H1 (cell line): Measurements from ENCODE around the gene HOXD10. TPM values are rescaled to one million over a fixed set of nuclear protein-coding genes. Genes with fewer than 3 reads are reported as not detected.
A peak's percentile ranks its signal among the peaks of the same experiment; 100 is the strongest.

Experiments used
- CTCF ChIA-PET: fragments of 300-600 bp; sonication (Branson Sonifier 250); formaldehyde crosslinking; loops from one replicate; lab custom pipeline; 2021; ENCODE audit not compliant: partially characterized antibody; lab: Charles Lee
- POLR2A ChIA-PET: fragments of 300-600 bp; sonication (Branson Sonifier 250); formaldehyde crosslinking; loops from one replicate; lab custom pipeline; 2021; ENCODE audit warnings: inconsistent platforms; ENCODE audit not compliant: partially characterized antibody; lab: Charles Lee
- DNase-seq, 2 experiments: peaks; one replicate each; pipeline versions ENCODE4 v3.0.0 to v3.0.0-alpha.2; 2010 to 2022; ENCODE audit warnings: low spot score in 2 of 2, low read depth in 1 of 2, mixed read lengths in 1 of 2
- FAIRE-seq: peaks from 2 replicates; lab custom pipeline; 2011; peaks lifted over from hg19 to GRCh38; lab: Jason Lieb, UNC
- H2AFZ ChIP-seq: 2 replicates; pipeline ENCODE4 v1.8.1; 2012; ENCODE audit warnings: low read length, inconsistent platforms
- H2AK5ac ChIP-seq: 2 replicates; pipeline ENCODE4 v1.6.1; 2013; ENCODE audit warnings: low read depth, low read length
- H2BK120ac ChIP-seq: replicated peaks from 2 replicates; pipeline ENCODE3; 2013; ENCODE audit warnings: low read depth, low read length, inconsistent platforms
- H2BK12ac ChIP-seq: 2 replicates; pipeline ENCODE4 v1.6.1; 2013; ENCODE audit warnings: low read depth, low read length
- H2BK15ac ChIP-seq: 2 replicates; pipeline ENCODE4 v1.6.1; 2013; ENCODE audit warnings: low read length
- H2BK20ac ChIP-seq: 2 replicates; pipeline ENCODE4 v1.6.1; 2013; ENCODE audit warnings: low read length
- H2BK5ac ChIP-seq: 2 replicates; pipeline ENCODE4 v1.6.1; 2013; ENCODE audit warnings: low read depth, low read length
- H3K14ac ChIP-seq: 2 replicates; pipeline ENCODE4 v1.6.1; 2013; ENCODE audit warnings: inconsistent platforms; ENCODE audit not compliant: insufficient read length
- H3K18ac ChIP-seq: 2 replicates; pipeline ENCODE4 v1.6.1; 2013; ENCODE audit warnings: low read length; ENCODE audit errors: extremely low read depth
- H3K23ac ChIP-seq: 2 replicates; pipeline ENCODE4 v1.6.1; 2013; ENCODE audit warnings: inconsistent platforms; ENCODE audit not compliant: insufficient read length
- H3K23me2 ChIP-seq: 2 replicates; pipeline ENCODE4 v1.6.1; 2013; ENCODE audit warnings: low read depth, low read length
- H3K27ac ChIP-seq: 2 replicates; pipeline ENCODE4 v1.6.1; 2011; ENCODE audit warnings: low read depth, low read length, inconsistent platforms
- H3K27me3 ChIP-seq, 4 experiments: replicated peaks in 1 of 4; 1 replicate in 1 of 4; 2 replicates in 3 of 4; pipeline versions ENCODE4 v1.6.1 to v1.8.1; 2011 to 2013; ENCODE audit warnings: low read length in 3 of 4, mild to moderate bottlenecking in 3 of 4, inconsistent platforms in 2 of 4, mixed read lengths in 2 of 4, moderate library complexity in 1 of 4; ENCODE audit not compliant: control insufficient read depth in 3 of 4, insufficient read depth in 3 of 4; ENCODE audit errors: extremely low read depth in 1 of 4
- H3K36me3 ChIP-seq, 4 experiments: 2 replicates each; pipeline versions ENCODE4 v1.6.1 to v1.8.1; 2011 to 2013; ENCODE audit warnings: mild to moderate bottlenecking in 4 of 4, low read length in 3 of 4, moderate library complexity in 2 of 4, control low read depth in 1 of 4, inconsistent platforms in 1 of 4; ENCODE audit not compliant: insufficient read depth in 4 of 4, control insufficient read depth in 2 of 4
- H3K4ac ChIP-seq: replicated peaks from 2 replicates; pipeline ENCODE3; 2013; ENCODE audit warnings: low read length, low read depth, mixed read lengths, inconsistent platforms; ENCODE audit not compliant: insufficient read length
- H3K4me1 ChIP-seq, 4 experiments: replicated peaks in 1 of 4; 1 replicate in 1 of 4; 2 replicates in 3 of 4; pipeline versions ENCODE4 v1.6.1 to v1.8.1; 2011 to 2013; ENCODE audit warnings: low read length in 3 of 4, inconsistent platforms in 2 of 4, mixed read lengths in 1 of 4; ENCODE audit not compliant: insufficient read depth in 4 of 4, control insufficient read depth in 3 of 4
- H3K4me2 ChIP-seq, 2 experiments: 2 replicates each; pipeline versions ENCODE4 v1.6.1 to v1.8.1; 2011 to 2013; ENCODE audit warnings: low read depth in 2 of 2, low read length in 2 of 2, control low read depth in 1 of 2, inconsistent platforms in 1 of 2, mild to moderate bottlenecking in 1 of 2; ENCODE audit not compliant: insufficient read depth in 1 of 2
- H3K4me3 ChIP-seq, 4 experiments: fragments of 200-600, 300-600 bp in 1 of 4; sonication (generic), shearing (Covaris generic), sonication (Bioruptor Twin) in 1 of 4; 2 replicates each; pipeline versions ENCODE4 v1.5.1 to v1.8.1; 2011 to 2016; ENCODE audit warnings: low read length in 4 of 4, low read depth in 3 of 4, control low read depth in 2 of 4, inconsistent platforms in 2 of 4, mild to moderate bottlenecking in 2 of 4, mixed read lengths in 1 of 4, moderate library complexity in 1 of 4; ENCODE audit not compliant: insufficient read depth in 2 of 4; ENCODE audit errors: extremely low read depth in 1 of 4
- H3K56ac ChIP-seq: replicated peaks from 2 replicates; pipeline ENCODE3; 2013; ENCODE audit warnings: low read depth, mild to moderate bottlenecking, mixed read lengths, low read length, inconsistent platforms; ENCODE audit not compliant: insufficient read length
- H3K79me1 ChIP-seq: 2 replicates; pipeline ENCODE4 v1.6.1; 2013; ENCODE audit warnings: low read depth, low read length, control low read depth
- H3K79me2 ChIP-seq, 2 experiments: 2 replicates each; pipeline versions ENCODE4 v1.6.1 to v1.8.1; 2012 to 2013; ENCODE audit warnings: low read length in 2 of 2, mild to moderate bottlenecking in 2 of 2, inconsistent platforms in 1 of 2; ENCODE audit not compliant: insufficient read depth in 2 of 2, control insufficient read depth in 1 of 2
- H3K9ac ChIP-seq, 4 experiments: replicated peaks in 1 of 4; 1 replicate in 1 of 4; 2 replicates in 3 of 4; pipeline versions ENCODE4 v1.6.1 to v1.8.1; 2011 to 2013; ENCODE audit warnings: low read depth in 3 of 4, low read length in 3 of 4, control low read depth in 2 of 4, mild to moderate bottlenecking in 2 of 4, moderate library complexity in 2 of 4, inconsistent platforms in 1 of 4; ENCODE audit errors: extremely low read depth in 1 of 4
- H3K9me3 ChIP-seq, 2 experiments: 2 replicates each; pipeline versions ENCODE4 v1.6.1 to v1.8.1; 2012 to 2013; ENCODE audit warnings: mild to moderate bottlenecking in 2 of 2, moderate library complexity in 2 of 2, control low read depth in 1 of 2, inconsistent platforms in 1 of 2, low read depth in 1 of 2, low read length in 1 of 2, mixed read lengths in 1 of 2; ENCODE audit not compliant: insufficient read depth in 2 of 2
- H4K20me1 ChIP-seq, 2 experiments: replicated peaks in 1 of 2; 2 replicates each; pipeline versions ENCODE3 to v1.8.1; 2011 to 2013; ENCODE audit warnings: inconsistent platforms in 2 of 2, low read length in 2 of 2, mild to moderate bottlenecking in 1 of 2; ENCODE audit not compliant: insufficient read depth in 2 of 2, control insufficient read depth in 1 of 2
- H4K5ac ChIP-seq: 2 replicates; pipeline ENCODE4 v1.6.1; 2013; ENCODE audit warnings: low read length, low read depth, mixed read lengths, inconsistent platforms; ENCODE audit not compliant: insufficient read length
- H4K8ac ChIP-seq: 2 replicates; pipeline ENCODE4 v1.8.0; 2013; ENCODE audit warnings: mild to moderate bottlenecking, moderate library complexity, low read length, inconsistent platforms; ENCODE audit not compliant: insufficient read depth; ENCODE audit errors: extremely low read depth
- H4K91ac ChIP-seq: replicated peaks from 2 replicates; pipeline ENCODE3; 2013; ENCODE audit warnings: low read length, mixed read lengths, inconsistent platforms; ENCODE audit not compliant: insufficient read length
- BACH1 ChIP-seq: IDR thresholded peaks from 2 replicates; pipeline ENCODE4 v1.6.1; 2012; ENCODE audit warnings: low read length, improper control_type of control experiment
- CBX8 ChIP-seq: fragments of 300-800, 300-1000 bp; sonication (generic); IDR thresholded peaks from 2 replicates; pipeline ENCODE4 v1.7.1; 2016; ENCODE audit warnings: low read depth, low read length, borderline replicate concordance
- CREB1 ChIP-seq: IDR thresholded peaks from 2 replicates; pipeline ENCODE4 v1.6.1; 2012; ENCODE audit warnings: inconsistent platforms
- EZH2 ChIP-seq: fragments of 200-600 bp; sonication (generic); IDR thresholded peaks from 2 replicates; pipeline ENCODE4 v1.7.1; 2012; ENCODE audit warnings: low read depth, mild to moderate bottlenecking, moderate library complexity, low read length, inconsistent platforms; ENCODE audit not compliant: severe bottlenecking
- FOSL1 ChIP-seq: IDR thresholded peaks from 2 replicates; pipeline ENCODE4 v1.6.1; 2011; ENCODE audit warnings: mild to moderate bottlenecking, low read depth, low read length, moderate library complexity; ENCODE audit not compliant: insufficient read depth
- HDAC6 ChIP-seq: IDR thresholded peaks from one replicate; pipeline ENCODE4 v1.7.1; 2012; ENCODE audit warnings: low read depth, mild to moderate bottlenecking, inconsistent platforms, low read length, moderate library complexity
- KDM1A ChIP-seq: fragments of 200-600, 300-600 bp; sonication (generic); IDR thresholded peaks from 2 replicates; pipeline ENCODE4 v1.7.1; 2016; ENCODE audit warnings: mild to moderate bottlenecking, low read length, borderline replicate concordance
- KDM4A ChIP-seq: IDR thresholded peaks from one replicate; pipeline ENCODE4 v1.7.1; 2012; ENCODE audit warnings: low read depth, mild to moderate bottlenecking, moderate library complexity, low read length, inconsistent platforms; ENCODE audit not compliant: severe bottlenecking
- RFX5 ChIP-seq: IDR thresholded peaks from 2 replicates; pipeline ENCODE4 v1.6.1; 2011; ENCODE audit warnings: low read depth, low read length, improper control_type of control experiment, borderline replicate concordance
- RNF2 ChIP-seq: fragments of 200-900, 300-1000 bp; sonication (generic); IDR thresholded peaks from 2 replicates; pipeline ENCODE4 v1.7.1; 2016; ENCODE audit warnings: borderline replicate concordance, low read depth, mild to moderate bottlenecking, antibody characterized with exemption, low read length; ENCODE audit not compliant: poor library complexity, severe bottlenecking; ENCODE audit errors: missing control alignments
- SP1 ChIP-seq: IDR thresholded peaks from 2 replicates; pipeline ENCODE4 v1.6.1; 2011; ENCODE audit warnings: low read depth, low read length
- WGBS, 2 experiments: shearing (Covaris generic) in 1 of 2; methylation state at CpG; one replicate each; pipeline versions ENCODE4 v1.1.6 to v1.1.7; 2013 to 2015; ENCODE audit warnings: low lambda C conversion rate in 2 of 2, mixed read lengths in 2 of 2, inconsistent platforms in 1 of 2, low coverage in 1 of 2, missing lambda C conversion rate in 1 of 2; ENCODE audit not compliant: insufficient replicate concordance in 2 of 2, insufficient coverage in 1 of 2, insufficient read length in 1 of 2; ENCODE audit errors: extremely low coverage in 1 of 2, missing lambda C conversion rate in 1 of 2; 5-methylcytosine and 5-hydroxymethylcytosine counted together
- polyA plus RNA-seq, 7 experiments: library from polyadenylated mRNA; depleted of rRNA in 3 of 7; stranded (reverse) in 5 of 7; unstranded in 2 of 7; fragments of >200 nt in 5 of 7; fragments of 200-250 nt in 2 of 7; gene quantifications; 1 replicate in 5 of 7; 2 replicates in 1 of 7; 4 replicates in 1 of 7; pipeline versions ENCODE4 v1.2.1 to v1.2.3, GENCODE V29; 2011 to 2013; ENCODE audit warnings: missing spikeins in 2 of 7, mixed read lengths in 2 of 7
- total RNA-seq: library from RNA; stranded (reverse); fragmentation: NEBNext Ultra II Directional; extraction: Animal tissue kit (Norgen Biotek cat#: 25700); gene quantifications from 2 replicates; pipeline ENCODE4 v1.2.1, GENCODE V29; 2021

Gene HOXD10
- total and polyA plus RNA-seq, 2 of the 8 experiments (the other 6 are each of a cell fraction or from before 2014, with no cell fraction given), result not detected

- peak overlapping the region; percentile 62; the same call in 1 of the 2 replicates for H2BK12ac ChIP-seq
- H3K4ac ChIP-seq, result no peak overlapping the region
- ChIA-PET POLR2A (no interaction called here), CTCF (interaction anchor here (0.6 to 2.5 kb wide), 5 partner anchors 8 to 84 kb away, joined by 3 to 12 read pairs (median 3); no protein-coding TSS in a partner anchor)
- no peak overlapping the region for H4K91ac ChIP-seq
- no peaks in the 10 kb centered on the region for H3K79me1 ChIP-seq
- no peak overlapping the region for H2BK5ac ChIP-seq
- WGBS, 2 experiments, result 9% methylated on average over 31 of the region's 31 CpGs; no CpG with 5 or more reads in 1 of the 2 experiments
- H3K4me3 ChIP-seq, result 0 out of 8 replicates have a peak overlapping the region, but pooled peaks of 1 of the 4 experiments have one; percentile 7
- H2BK120ac ChIP-seq, result no peak overlapping the region
- peaks cover 3% of the 10 kb centered on the region; the same call in 1 of the 2 replicates for H3K23me2 ChIP-seq
- no peaks in the 10 kb centered on the region; a peak in 1 of 4 replicates for H3K9me3 ChIP-seq
- H3K36me3 ChIP-seq, result peaks cover 0 to 5% (median 0%) of the 10 kb centered on the region in 4 experiments; a peak in 1 of 8 replicates
- no peaks in the 10 kb centered on the region for H3K79me2 ChIP-seq
- peak overlapping the region; percentile 20 to 66; a peak in 3 of 4 replicates for H3K4me2 ChIP-seq
- H3K23ac ChIP-seq, result no peak overlapping the region
- H3K27ac ChIP-seq, result no peak overlapping the region
- H3K18ac ChIP-seq, result no peak overlapping the region
- H3K4me1 ChIP-seq, result peaks cover 0 to 17% (median 10%) of the 10 kb centered on the region in 4 experiments; a peak in 6 of 7 replicates
- H3K9ac ChIP-seq, result no peak overlapping the region
- peaks cover 90 to 99% (median 95%) of the 10 kb centered on the region in 4 experiments for H3K27me3 ChIP-seq
- no peak overlapping the region for H4K8ac ChIP-seq
- peaks cover 19 to 35% of the 10 kb centered on the region in 2 experiments for H4K20me1 ChIP-seq
- H2BK20ac ChIP-seq, result no peak overlapping the region
- H2AFZ ChIP-seq, result no peak overlapping the region
- H4K5ac ChIP-seq, result no peak overlapping the region
- no peak overlapping the region for H3K56ac ChIP-seq
- H2BK15ac ChIP-seq, result 0 out of 2 replicates have a peak overlapping the region, but pooled peaks have one; percentile 4
- no peak for FAIRE-seq
- H3K14ac ChIP-seq, result no peak overlapping the region
- DNase-seq, result peak in 1 of 2 experiments; percentile 49
- H2AK5ac ChIP-seq, result no peak overlapping the region
- TF ChIP-seq SP1, result no peak
- no peak for TF ChIP-seq KDM4A
- TF ChIP-seq CREB1, result no peak
- no peak for TF ChIP-seq FOSL1
- TF ChIP-seq RFX5, result no peak
- TF ChIP-seq BACH1, result no peak
- no peak for TF ChIP-seq HDAC6
- peak; percentile 99 for TF ChIP-seq EZH2
- TF ChIP-seq KDM1A, result no peak
- TF ChIP-seq CBX8, result peak; percentile 59; the same call in 1 of the 2 replicates
- peak; percentile 98 for TF ChIP-seq RNF2
Observed at GRCh38 chr2:176091329-176092258, 25.0 kb upstream of the HOXD10 start.
